OCI-LY7 (cell line): ENCODE measurements around the gene CTNNA3. TPM values are rescaled to one million over a fixed set of nuclear protein-coding genes. Genes with fewer than 3 reads are reported as not detected.

Experiments
- BruUV-seq: library from RNA; stranded (reverse); fragments of 400-500 nt; replicated peaks from 2 replicates; lab custom pipeline; 2021; lab: Mats Ljungman, UMichigan
- CTCF ChIA-PET: fragments of 300-600 bp; sonication (Branson Sonifier 250); formaldehyde crosslinking; loops from one replicate; lab custom pipeline; 2022; ENCODE audit warnings: antibody characterized with exemption; ENCODE audit not compliant: unreplicated experiment; lab: Charles Lee
- POLR2A ChIA-PET: fragments of 300-600 bp; sonication (Branson Sonifier 250); formaldehyde crosslinking; loops from one replicate; lab custom pipeline; 2022; ENCODE audit warnings: antibody characterized with exemption; lab: Charles Lee
- DNase-seq: peaks from one replicate; pipeline ENCODE4 v3.0.0-alpha.2; 2015; ENCODE audit warnings: low spot score
- H2AFZ ChIP-seq: fragments of 200-600 bp; sonication (generic), shearing (Covaris generic); 2 replicates; pipeline ENCODE4 v1.6.1; 2014; ENCODE audit warnings: mild to moderate bottlenecking, antibody characterized with exemption, low read length, moderate library complexity
- H3K27ac ChIP-seq: fragments of 200-600 bp; sonication (generic); 2 replicates; pipeline ENCODE4 v1.5.1; 2014; ENCODE audit warnings: mixed run types, low read depth, mild to moderate bottlenecking, moderate library complexity, low read length, inconsistent platforms; ENCODE audit not compliant: poor library complexity, severe bottlenecking
- H3K36me3 ChIP-seq: fragments of 200-600 bp; sonication (generic); 2 replicates; pipeline ENCODE4 v1.6.1; 2014; ENCODE audit warnings: mild to moderate bottlenecking, antibody characterized with exemption, low read length, moderate library complexity, mixed read lengths; ENCODE audit not compliant: insufficient read depth
- H3K4me1 ChIP-seq: fragments of 200-600 bp; sonication (generic); 2 replicates; pipeline ENCODE4 v1.5.1; 2014; ENCODE audit warnings: mild to moderate bottlenecking, low read length; ENCODE audit not compliant: insufficient read depth, poor library complexity, severe bottlenecking
- H3K4me2 ChIP-seq: fragments of 200-600 bp; sonication (generic); 2 replicates; pipeline ENCODE4 v1.6.1; 2014; ENCODE audit warnings: mild to moderate bottlenecking, low read length
- H3K4me3 ChIP-seq: fragments of 200-600 bp; sonication (generic); 2 replicates; pipeline ENCODE4 v1.5.1; 2014; ENCODE audit warnings: mild to moderate bottlenecking, low read depth, low read length; ENCODE audit not compliant: poor library complexity, severe bottlenecking
- H3K79me2 ChIP-seq: fragments of 200-600 bp; sonication (generic); 2 replicates; pipeline ENCODE4 v1.6.1; 2016; ENCODE audit warnings: low read depth, mild to moderate bottlenecking, low read length, moderate library complexity, mixed read lengths; ENCODE audit not compliant: insufficient read depth
- H3K9me2 ChIP-seq: fragments of 200-600 bp; sonication (generic); 2 replicates; pipeline ENCODE4 v1.6.1; 2016; ENCODE audit warnings: mild to moderate bottlenecking, low read length, mixed read lengths; ENCODE audit not compliant: insufficient read depth
- H3K9me3 ChIP-seq: fragments of 200-600 bp; sonication (generic); 2 replicates; pipeline ENCODE4 v1.6.1; 2014; ENCODE audit warnings: mild to moderate bottlenecking, mixed run types, low read length, mixed read lengths
- H4K20me1 ChIP-seq: fragments of 200-600 bp; sonication (generic); 2 replicates; pipeline ENCODE4 v1.6.1; 2014; ENCODE audit warnings: mild to moderate bottlenecking, antibody characterized with exemption, low read length, moderate library complexity, mixed read lengths; ENCODE audit not compliant: insufficient read depth
- EZH2phosphoT487 ChIP-seq: fragments of 200-600 bp; sonication (generic); IDR thresholded peaks from 2 replicates; pipeline ENCODE4 v1.6.1; 2018; ENCODE audit warnings: low read depth, borderline replicate concordance, mild to moderate bottlenecking, mixed run types, antibody characterized with exemption, low read length, moderate library complexity, mixed read lengths
- intact Hi-C: fragments of 100-400 bp; cut with micrococcal nuclease; formaldehyde crosslinking; loops from one replicate; pipeline ENCODE4 v1.10.0; 2022; ENCODE audit not compliant: unreplicated experiment
- total RNA-seq, 2 experiments: library from RNA; depleted of rRNA in 1 of 2; stranded (reverse); fragments of >200 nt in 1 of 2; shearing (Covaris generic) in 1 of 2; gene quantifications; 2 replicates each; pipeline ENCODE4 v1.2.3, GENCODE V29; 2014 to 2022
- TF ChIP-seq, protein P1 (sequence below): fragments of 200-600 bp; sonication (generic); conservative IDR thresholded peaks from 2 replicates; pipeline ENCODE4 v1.5.1; 2014; ENCODE audit warnings: mild to moderate bottlenecking, antibody characterized with exemption, low read length, moderate library complexity, mixed read lengths

The CTNNA3 gene
- total RNA-seq, 2 experiments from 2014 or later: not detected

DNA sequence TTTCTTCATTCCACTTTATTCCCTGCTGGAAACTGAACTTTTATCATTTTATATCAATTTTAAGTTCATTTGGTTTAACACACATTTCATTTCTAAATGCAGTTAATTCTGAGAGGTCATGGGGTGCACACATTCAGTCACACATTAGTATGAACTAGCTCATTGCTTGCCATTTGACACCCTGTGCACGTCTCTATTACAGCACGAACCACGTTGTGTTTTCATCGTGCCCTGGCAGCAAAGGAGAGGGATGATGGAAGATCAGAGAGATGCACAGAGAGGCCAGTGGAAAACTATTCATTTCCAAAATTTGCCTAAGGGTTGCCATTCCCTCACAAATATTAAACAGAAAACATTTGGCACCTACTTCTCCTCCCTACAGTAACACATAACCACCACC is 45.4 kb downstream of the CTNNA3 start:
- Histone ChIP-seq H3K4me2 (no peak overlapping the region), H3K9me3 (no peaks in the 10 kb centered on the region), H3K27ac (no peak overlapping the region), H3K4me1 (no peaks in the 10 kb centered on the region), H3K79me2 (no peaks in the 10 kb centered on the region), H2AFZ (no peak overlapping the region), H3K4me3 (no peak overlapping the region), H4K20me1 (no peaks in the 10 kb centered on the region), H3K36me3 (no peaks in the 10 kb centered on the region), H3K9me2 (no peaks in the 10 kb centered on the region)
- no TSS peak for BruUV-seq
- TF ChIP-seq, protein P1, sequence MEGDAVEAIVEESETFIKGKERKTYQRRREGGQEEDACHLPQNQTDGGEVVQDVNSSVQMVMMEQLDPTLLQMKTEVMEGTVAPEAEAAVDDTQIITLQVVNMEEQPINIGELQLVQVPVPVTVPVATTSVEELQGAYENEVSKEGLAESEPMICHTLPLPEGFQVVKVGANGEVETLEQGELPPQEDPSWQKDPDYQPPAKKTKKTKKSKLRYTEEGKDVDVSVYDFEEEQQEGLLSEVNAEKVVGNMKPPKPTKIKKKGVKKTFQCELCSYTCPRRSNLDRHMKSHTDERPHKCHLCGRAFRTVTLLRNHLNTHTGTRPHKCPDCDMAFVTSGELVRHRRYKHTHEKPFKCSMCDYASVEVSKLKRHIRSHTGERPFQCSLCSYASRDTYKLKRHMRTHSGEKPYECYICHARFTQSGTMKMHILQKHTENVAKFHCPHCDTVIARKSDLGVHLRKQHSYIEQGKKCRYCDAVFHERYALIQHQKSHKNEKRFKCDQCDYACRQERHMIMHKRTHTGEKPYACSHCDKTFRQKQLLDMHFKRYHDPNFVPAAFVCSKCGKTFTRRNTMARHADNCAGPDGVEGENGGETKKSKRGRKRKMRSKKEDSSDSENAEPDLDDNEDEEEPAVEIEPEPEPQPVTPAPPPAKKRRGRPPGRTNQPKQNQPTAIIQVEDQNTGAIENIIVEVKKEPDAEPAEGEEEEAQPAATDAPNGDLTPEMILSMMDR: no peak
- no peak for TF ChIP-seq EZH2phosphoT487
- DNase-seq: no peak
- CTCF ChIA-PET: no interaction called here
- POLR2A ChIA-PET: no interaction called here
- intact Hi-C loops: no loop called here

DNA sequence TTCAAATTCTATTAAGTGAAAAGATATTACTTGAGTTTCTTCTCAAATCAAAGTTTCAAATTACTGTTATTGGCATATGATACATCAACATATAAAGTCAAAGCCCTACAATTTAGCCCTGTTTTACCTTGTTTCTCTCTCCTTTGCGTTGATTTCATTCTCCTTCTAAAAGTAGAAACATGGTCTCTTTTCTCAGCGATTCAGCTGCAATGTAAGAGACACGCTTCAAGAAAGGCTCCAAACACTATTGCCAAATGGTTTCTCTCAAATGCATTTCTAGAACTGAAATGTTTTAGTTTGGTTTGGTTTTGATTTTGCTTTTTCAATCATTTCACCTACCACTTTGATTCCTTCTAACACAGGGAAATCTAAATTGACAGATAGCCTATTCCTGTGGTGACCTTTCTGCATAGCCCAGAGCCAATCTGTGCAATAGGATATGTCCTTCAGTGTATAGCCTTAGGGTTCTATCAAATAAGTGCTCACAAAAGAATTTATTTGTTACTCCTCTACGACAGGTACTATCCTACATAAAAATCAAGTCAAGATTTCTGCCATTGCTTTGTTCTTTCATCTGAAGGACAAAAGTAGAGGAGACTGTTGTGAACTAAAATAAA is 47.3 kb downstream of the CTNNA3 start:
- no peaks in the 10 kb centered on the region for H3K79me2 ChIP-seq
- H3K27ac ChIP-seq: no peak overlapping the region
- ChIA-PET CTCF (no interaction called here), POLR2A (no interaction called here)
- no peaks in the 10 kb centered on the region for H3K9me2 ChIP-seq
- no peak overlapping the region for H2AFZ ChIP-seq
- H4K20me1 ChIP-seq: no peaks in the 10 kb centered on the region
- H3K4me3 ChIP-seq: no peak overlapping the region
- TF ChIP-seq EZH2phosphoT487: no peak
- TF ChIP-seq, protein P1: no peak
- intact Hi-C loops: no loop called here
- no TSS peak for BruUV-seq
- H3K9me3 ChIP-seq: no peaks in the 10 kb centered on the region
- DNase-seq: no peak
- H3K36me3 ChIP-seq: no peaks in the 10 kb centered on the region
- no peak overlapping the region for H3K4me2 ChIP-seq
- no peaks in the 10 kb centered on the region for H3K4me1 ChIP-seq

DNA sequence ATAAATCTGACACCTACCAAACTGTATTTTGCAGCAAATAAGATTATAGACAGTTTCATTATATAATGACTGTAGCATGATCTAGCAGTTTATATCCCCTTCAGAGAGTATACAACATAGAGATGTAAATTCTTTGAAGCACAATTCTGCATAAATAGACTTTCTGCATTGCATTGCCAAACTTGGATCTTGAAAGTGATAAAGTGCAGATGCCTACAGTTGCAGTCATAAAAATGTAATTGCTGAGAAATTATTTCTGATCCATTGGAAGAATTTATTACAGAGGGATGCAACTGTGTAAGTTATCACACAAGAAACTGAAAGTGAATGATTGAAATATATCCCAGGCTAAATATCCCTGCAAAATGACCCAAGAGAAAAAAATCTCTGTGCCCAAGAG is 65.1 kb downstream of the CTNNA3 start:
- no peaks in the 10 kb centered on the region for H3K36me3 ChIP-seq
- no peaks in the 10 kb centered on the region for H3K79me2 ChIP-seq
- H3K9me2 ChIP-seq: no peaks in the 10 kb centered on the region
- ChIA-PET POLR2A (no interaction called here), CTCF (no interaction called here)
- no peaks in the 10 kb centered on the region for H4K20me1 ChIP-seq
- H3K4me3 ChIP-seq: no peak overlapping the region
- no peak overlapping the region for H2AFZ ChIP-seq
- H3K4me1 ChIP-seq: no peaks in the 10 kb centered on the region
- H3K9me3 ChIP-seq: no peaks in the 10 kb centered on the region
- no peak for DNase-seq
- BruUV-seq: no TSS peak
- TF ChIP-seq, protein P1: no peak
- no peak for TF ChIP-seq EZH2phosphoT487
- no peak overlapping the region for H3K27ac ChIP-seq
- intact Hi-C loops: no loop called here
- H3K4me2 ChIP-seq: no peak overlapping the region
